ENCODE data around the gene SH3PXD2A. TPM values are rescaled to one million over a fixed set of nuclear protein-coding genes. Genes with fewer than 3 reads are reported as not detected.

SH3PXD2A gene
- total RNA-seq, 2 donors from 2014 or later: 14.6 to 18.2 TPM

- Histone ChIP-seq H3K36me3 (peaks cover 14% of the 10 kb centered on the region), H3K4me3 (no peak overlapping the region), H3K27ac (peak overlapping the region; percentile 51 to 57), H3K4me1 (peaks cover 0 to 80% of the 10 kb centered on the region in 2 donors), H3K27me3 (no peaks in the 10 kb centered on the region), H3K9me3 (no peaks in the 10 kb centered on the region)
- TF ChIP-seq CTCF (IDR thresholded peaks at IDR 0.05): no peak
- peak; percentile 85 for DNase-seq (ENCODE audit: low spot score)
These were observed 236.6 kb downstream of the SH3PXD2A start for GRCh38 chr10:103618575-103619423.

- no peaks in the 10 kb centered on the region for H3K27me3 ChIP-seq
- peaks cover 0 to 80% of the 10 kb centered on the region in 2 donors for H3K4me1 ChIP-seq
- TF ChIP-seq CTCF (IDR thresholded peaks at IDR 0.05): no peak
- no peak for DNase-seq (ENCODE audit: low spot score)
- H3K27ac ChIP-seq: peak overlapping the region; percentile 51 to 57
- peaks cover 14% of the 10 kb centered on the region for H3K36me3 ChIP-seq
- no peak overlapping the region for H3K4me3 ChIP-seq
- H3K9me3 ChIP-seq: no peaks in the 10 kb centered on the region
These were observed 237.6 kb downstream of the SH3PXD2A start for GRCh38 chr10:103617602-103618385.

DNA sequence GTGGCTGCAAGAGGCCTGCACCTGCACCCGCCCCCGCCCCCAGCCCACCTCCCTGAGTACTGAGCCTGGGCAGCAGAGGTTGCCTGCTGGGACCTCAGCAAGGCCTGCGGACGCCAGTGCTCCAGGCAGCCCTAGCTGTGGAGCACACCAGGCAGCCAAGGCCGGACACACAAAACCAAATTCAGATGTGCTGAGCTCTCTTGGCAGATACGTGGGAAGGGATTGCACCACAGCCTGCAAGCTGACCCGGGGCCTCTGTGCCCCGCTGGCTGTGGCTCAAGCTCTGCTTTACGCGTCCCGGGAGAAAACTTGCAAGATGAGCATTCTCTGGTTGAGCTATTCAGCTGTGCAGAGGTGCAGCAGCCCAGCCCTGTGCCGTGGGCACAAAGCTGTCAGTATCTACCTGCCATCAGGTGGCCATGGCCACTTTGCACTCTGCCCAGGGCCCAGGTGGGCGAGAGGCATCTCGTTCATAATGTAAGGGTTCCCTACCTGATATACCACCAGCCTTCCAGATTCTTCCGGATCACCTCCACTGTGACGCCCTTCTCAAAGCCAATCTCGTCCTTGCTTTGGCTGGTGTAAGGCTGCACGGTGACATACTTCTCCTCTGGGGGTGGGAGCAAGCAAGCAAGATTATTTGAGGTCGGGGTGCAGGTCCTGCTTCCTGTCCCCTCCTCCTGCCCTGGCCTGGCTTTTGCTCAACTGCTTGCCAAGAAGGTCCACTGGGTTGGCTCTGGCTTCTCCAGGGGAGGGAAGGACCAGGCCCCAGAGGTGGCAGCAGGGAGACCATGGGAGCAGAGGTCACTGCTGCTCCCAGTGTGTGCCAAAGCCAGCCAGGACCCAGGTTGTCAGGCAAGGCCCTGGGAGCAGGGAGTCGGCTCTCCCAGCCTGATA is 238.4 kb downstream of the SH3PXD2A start:
- H3K36me3 ChIP-seq: peaks cover 19% of the 10 kb centered on the region
- TF ChIP-seq CTCF (IDR thresholded peaks at IDR 0.05): no peak
- H3K9me3 ChIP-seq: no peaks in the 10 kb centered on the region
- H3K4me3 ChIP-seq: no peak overlapping the region
- H3K27me3 ChIP-seq: no peaks in the 10 kb centered on the region
- peak; percentile 84 for DNase-seq (ENCODE audit: low spot score)
- peaks cover 0 to 79% of the 10 kb centered on the region in 2 donors for H3K4me1 ChIP-seq
- H3K27ac ChIP-seq: peak overlapping the region; percentile 18 to 25

- Histone ChIP-seq H3K36me3 (peaks cover 29% of the 10 kb centered on the region), H3K4me1 (peaks cover 0 to 54% of the 10 kb centered on the region in 2 donors), H3K9me3 (no peaks in the 10 kb centered on the region), H3K4me3 (no peak overlapping the region), H3K27ac (peak overlapping the region; percentile 17 to 32), H3K27me3 (no peaks in the 10 kb centered on the region)
- TF ChIP-seq CTCF (IDR thresholded peaks at IDR 0.05): no peak
- no peak for DNase-seq (ENCODE audit: low spot score)
These were observed 240.8 kb downstream of the SH3PXD2A start for GRCh38 chr10:103614306-103615158.

All from right atrium auricular region (tissue), 2 donors.